HG03457 (cell line): ENCODE measurements around the gene COG8.
A peak's percentile ranks its signal among the peaks of the same experiment; 100 is the strongest.
"Not testable (repeated sequence)": the region's sequence is repeated elsewhere in the genome, so short reads cannot be mapped to it uniquely, and the experiment has no call there.

Experiments
- ATAC-seq: cut with Tn5 transposase; IDR thresholded peaks from one replicate; pipeline ENCODE4 v1.9.1; 2021; ENCODE audit warnings: moderate number of reproducible peaks; ENCODE audit not compliant: unreplicated experiment

The COG8 gene

DNA sequence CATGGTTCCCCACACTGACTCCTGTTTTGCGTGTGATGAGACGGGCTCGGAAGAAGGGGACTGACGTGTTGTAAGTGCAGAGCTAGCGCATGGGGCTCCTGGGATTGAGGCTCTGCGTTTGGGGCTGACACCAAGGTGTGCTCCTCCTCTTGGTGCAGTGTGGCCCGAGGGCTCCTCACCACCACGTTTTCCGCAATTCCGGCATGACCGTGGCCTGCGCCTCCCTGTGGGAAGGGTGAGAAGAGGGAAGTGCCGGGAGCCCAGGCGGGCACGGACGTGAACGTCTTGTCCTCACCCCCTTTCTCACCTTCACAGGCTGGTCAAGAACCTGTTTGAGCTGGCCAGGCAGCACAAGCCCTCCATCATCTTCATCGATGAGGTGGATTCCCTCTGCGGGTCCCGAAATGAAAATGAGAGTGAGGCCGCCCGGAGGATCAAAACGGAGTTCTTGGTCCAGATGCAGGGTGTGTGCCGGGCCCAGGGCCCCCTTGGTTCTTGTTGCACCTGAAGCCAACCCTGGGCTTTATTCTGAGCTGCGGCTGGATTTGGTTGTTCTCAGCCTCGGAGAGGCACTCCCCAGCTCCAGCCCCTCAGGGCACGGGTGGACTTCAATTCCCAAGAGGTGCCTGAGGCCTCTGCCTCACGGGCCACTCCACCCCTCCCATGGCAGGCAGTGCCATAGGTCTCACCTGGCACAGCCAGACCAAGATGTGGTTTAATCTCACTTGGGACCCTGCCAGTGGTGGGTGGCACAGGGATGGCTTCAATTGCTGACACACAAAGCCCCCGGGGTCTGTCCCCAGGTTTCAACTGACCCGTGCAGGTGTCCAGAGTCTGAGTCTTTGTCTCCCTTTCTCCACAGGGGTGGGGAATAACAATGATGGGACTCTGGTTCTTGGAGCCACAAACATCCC is 19.3 kb downstream of the COG8 start:
- no peak for ATAC-seq

DNA sequence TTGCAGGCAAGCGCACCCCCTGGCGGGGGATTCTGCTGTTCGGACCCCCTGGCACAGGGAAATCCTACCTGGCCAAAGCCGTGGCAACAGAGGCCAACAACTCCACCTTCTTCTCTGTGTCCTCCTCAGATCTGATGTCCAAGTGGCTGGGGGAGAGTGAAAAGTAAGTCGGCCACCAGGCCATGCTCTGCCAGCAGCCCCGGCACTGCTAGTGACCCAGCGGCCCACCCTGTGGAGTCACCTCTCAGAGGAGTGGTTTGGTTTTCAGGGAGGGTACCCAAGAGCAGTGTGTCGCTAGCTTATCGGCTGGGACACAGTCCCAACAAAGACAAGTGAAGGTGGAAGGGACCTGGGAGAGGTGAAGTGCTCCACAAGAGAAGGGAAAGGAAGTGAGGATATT is 20.0 kb downstream of the COG8 start:
- ATAC-seq, result no peak

DNA sequence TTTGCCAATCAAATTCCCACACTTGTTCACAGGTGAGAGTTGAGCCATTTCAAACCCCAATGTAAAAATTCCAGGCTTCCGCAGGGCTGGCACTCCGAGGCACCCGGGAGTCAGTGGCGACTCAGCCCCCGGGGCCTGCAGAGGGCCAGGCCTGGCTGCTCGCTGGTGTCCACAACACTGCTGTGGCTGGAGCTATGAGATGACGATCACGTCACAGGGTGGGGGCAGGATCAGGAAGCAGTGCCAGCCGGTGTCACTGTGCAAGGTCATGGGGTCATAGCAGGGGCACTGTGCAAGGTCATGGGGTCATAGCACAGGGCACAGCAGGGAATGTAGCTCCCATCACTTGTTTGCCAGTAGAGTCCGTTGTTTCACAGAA is 20.5 kb downstream of the COG8 start:
- no peak for ATAC-seq

DNA sequence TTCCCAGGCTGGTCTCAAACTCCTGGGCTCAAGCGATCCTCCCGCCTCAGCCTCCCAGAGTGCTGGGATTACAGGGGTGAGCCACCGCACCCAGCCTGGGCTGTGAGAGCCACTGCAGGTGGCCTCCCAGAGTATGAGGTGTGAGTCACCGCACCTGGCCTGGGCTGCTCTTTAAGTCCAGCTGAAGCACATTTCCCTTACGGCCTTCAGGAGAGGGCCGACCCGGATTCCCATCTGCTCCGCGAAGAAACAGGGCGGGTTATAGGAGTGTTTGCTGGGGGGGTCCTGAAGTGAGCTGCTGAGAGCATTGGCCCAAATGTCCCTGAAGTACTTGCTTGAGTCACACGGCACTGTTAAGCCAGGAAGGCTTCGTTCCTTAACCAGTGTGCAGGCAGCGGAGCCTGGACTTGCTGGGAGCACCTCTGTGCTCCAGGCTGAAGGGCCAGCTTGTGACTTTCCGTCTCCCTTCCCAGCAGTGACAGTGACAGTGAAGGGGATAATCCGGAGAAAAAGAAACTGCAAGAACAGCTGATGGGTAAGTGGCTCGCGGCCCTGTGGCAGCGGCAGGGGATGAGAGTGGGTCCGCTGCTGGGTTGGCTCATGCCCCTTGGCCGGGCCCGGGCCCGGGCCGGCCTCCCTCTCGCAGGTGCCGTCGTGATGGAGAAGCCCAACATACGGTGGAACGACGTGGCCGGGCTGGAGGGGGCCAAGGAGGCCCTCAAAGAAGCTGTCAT is 21.0 kb downstream of the COG8 start:
- ATAC-seq, result no peak

DNA sequence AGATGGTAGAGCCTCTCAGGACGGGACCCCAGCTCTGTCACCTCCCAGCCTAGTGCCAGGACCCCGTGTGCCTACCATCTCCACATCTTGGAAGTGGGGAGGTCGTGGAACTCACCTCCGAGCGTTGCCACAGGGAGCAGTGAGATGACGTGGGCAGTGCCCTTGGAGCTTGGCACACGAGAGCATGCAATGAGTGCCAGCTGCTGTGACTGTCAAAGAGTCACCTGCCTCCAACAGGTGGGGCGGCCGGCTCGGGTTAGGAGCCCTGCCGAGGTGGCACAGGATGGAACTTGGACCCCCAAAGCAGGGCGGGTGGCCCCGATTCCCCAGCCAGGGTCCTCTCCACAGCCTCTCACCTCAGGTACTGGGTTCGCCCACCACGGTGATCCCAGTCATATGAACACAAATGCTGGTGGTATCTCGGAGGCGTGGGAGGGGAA is 22.7 kb downstream of the COG8 start:
- ATAC-seq, result no peak

DNA sequence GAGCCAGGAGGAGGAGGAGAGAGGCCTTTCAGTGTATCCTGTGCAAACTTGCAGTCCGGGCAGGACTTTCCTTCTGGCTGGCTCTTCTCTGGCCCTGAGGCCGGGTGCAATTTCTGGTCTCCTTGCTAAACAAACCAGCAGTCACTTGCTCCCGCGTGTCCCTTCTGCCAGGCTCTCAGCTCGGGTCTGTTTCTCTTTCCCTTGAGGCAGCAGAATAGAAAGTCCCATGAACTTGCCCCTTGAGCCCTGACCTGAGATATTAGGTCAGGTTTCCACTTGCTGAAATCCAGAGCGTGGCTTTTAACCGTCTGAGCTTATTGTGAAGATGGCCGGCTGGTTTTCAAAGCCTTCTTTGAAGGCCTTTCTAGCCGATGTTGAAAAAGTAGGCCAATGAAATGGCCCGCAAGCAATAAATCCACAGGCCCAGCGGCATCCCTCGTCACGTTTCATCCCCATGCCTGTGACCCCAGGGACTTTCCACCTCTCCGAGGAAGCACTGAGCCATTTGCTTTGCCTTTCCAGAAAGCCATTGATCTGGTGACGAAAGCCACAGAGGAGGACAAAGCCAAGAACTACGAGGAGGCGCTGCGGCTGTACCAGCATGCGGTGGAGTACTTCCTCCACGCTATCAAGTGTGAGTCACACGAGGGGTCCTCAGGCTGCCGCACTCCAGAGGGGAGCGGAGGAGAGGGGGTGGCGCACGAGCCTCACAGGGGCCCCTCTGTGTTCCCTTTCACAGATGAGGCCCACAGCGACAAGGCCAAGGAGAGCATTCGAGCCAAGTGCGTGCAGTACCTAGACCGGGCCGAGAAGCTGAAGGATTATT is 23.7 kb downstream of the COG8 start:
- no peak for ATAC-seq

DNA sequence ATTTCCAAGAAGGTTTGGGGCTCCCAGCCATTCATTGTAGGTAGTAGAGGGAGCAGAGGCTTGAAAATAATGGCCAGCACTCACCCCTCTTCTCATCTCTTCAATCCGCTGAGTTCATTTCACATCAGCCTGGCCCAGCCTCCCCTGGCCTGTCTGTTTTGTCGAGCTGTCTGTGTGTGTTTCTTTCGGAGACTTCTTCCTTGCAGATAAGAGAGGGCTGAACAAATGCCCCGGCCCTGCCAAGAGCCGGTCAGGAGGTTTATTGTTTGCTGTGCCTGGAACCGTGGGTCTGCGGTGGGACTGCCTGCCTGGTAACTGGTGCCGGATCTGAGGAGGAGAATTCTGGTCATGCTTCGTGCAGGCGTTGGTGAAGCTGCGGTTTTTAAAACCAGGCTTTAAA is 24.8 kb downstream of the COG8 start:
- ATAC-seq, result no peak

DNA sequence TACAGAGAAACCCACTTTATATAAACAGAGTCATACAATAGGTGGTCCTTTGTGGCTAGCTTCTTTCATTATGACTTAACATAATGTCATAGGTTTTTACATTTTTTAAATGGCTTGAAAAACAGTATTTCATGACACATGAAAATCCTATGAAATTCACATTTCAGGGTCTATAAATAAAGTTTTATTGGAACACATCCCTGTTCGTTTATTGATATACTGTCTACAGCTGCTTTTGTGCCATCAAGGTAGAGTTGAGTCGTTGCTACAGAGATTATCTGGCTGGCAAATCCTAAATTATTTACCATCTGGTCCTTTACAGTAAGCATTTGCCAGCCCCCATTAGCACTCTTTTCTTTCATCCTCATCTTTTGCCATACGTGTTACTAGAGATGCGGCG is 25.9 kb downstream of the COG8 start:
- no peak for ATAC-seq

DNA sequence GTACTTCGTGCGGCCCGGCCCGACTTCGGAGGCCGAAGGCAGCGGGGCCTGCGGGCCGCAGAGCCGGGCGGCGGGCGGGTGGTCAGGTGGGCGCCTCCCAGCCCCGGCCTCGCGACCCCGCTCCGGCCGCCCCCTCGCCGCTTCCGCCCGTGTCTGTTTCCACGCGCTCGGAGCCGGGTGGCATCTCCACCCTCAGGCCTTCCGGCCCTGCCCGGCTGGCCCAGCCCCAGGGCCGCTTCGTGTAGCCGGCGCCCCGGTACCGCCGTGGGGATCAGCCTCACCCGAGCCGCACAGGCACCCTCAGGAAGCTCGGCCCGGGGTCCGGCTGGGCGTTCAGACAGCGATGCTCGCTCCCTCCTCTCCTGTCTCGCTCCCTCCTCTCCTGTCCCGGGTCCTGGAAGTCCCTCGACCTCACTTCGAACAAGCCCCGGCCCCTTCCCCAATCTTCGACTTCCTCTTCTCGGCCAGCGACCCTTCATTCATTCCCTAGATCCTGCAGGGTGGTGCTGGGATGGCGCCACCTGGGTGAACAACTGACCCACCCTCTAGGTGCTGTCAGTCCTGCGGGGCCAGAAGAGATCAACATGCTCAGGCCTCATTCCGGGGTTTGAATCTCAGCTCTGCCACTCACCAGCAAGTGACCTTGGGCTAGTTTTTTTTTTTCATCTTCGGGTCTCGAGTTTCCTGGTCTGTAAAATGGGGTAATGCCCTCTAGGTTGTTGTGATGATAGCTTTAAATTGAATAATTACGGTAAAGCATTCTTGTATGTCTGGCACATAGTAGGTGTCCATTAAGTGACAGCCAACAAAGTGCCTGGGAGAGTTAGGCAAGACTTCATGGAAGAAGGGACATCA is 27.6 kb downstream of the COG8 start:
- ATAC-seq, result peak; percentile 34

DNA sequence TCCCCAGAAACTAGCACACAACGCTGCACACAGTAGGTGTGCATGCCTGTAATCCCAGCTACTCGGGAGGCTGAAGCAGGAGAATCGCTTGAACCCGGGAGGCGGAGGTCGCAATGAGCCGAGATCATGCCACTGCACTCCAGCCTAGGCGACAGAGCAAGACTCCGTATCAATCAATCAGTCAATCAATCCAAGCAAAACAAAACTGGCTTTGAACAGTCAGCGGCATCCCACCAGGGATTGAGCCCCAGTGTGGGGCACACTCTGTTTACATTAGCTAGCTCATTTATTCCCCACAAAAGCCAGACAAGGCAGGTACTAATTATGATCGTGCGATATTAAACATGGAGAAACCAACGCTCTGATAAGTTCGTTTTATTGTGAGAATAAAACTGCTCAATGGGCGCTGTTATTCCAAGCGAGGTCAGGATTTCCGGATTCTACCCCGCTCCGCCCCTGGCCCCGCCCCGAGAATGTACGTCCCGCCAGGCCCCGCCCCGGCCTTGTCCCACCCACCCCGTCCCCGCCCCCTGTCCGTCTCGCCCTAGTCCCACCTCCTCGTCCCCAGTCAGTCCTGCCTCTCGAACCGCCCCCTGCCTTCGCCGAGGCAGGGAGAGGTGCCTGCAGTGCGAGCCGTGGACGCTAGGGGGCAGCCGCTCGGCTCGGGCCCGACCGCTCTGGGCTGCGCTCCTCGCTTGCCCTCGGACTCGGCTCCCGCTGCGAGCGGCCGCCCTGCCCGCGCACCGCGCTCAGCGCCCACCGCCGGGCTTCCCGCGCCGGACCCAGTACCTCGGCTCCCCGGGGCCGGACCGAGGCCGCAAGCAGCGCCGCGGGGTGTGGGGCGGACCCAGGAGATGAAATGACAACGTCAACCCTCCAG is 28.5 kb downstream of the COG8 start, which contains the start of gene VPS4A:
Gene VPS4A, plus strand, starts transcription at position 698 of the 880 bp plus-strand sequence. Its CDS starts 162 bp downstream, at position 860.
- ATAC-seq, result peak; percentile 95

DNA sequence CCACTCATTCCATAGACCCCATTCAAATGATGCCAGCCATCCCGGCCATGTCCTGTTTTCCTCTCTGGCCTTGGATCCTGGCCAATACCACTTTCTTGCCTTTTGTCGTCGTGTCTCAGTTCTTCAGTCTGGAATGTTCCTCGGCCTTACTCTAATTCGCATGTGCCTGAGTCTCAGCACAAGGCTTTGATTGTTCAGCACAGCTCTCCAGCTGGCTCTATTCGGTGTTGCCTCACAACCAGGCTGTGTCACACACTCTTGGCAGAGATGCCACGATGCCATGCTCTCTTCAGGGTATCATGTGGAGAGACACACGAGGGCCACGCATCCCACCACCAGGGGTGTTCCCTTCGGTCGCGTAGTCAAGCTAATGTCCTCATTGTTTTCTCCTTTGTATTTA is 30.0 kb downstream of the COG8 start:
- no peak for ATAC-seq

DNA sequence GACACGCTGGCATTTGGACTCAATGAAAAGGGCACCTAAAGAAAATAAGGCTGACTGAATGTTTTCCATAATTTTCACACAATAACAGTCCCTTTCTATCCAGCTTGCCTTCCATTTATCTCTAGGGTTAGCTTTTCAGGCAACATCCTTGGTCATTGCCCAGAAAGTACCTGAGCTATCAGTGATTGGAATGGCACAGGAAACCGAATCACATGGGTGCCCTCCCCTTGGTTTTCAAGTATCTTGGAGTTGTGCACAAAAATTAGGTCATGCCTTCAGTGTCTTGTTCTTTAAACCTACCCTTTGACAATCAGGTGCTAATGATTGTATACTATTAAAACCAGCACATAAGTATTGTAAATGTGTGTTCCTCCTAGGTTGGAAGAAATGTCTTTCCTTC is 31.5 kb downstream of the COG8 start:
- no peak for ATAC-seq

DNA sequence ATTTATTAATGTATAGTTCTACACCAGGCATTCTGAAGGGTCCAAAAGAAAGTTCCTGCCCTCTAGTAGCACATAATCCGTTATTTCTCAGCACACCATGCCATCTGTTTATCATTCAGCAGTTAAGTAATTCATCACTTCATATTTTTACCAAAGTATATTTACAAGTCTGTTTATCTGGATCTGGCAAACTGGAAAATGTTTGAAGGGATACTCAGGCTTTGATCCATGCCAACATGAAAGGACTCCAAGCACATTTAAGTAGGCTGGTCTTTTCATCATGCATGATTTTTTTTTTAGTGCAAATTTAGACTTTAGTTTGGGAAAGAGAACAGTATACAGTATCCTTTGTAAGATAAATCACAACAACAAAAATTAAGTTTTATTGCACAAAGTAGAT is 32.3 kb downstream of the COG8 start:
- ATAC-seq, result no peak

DNA sequence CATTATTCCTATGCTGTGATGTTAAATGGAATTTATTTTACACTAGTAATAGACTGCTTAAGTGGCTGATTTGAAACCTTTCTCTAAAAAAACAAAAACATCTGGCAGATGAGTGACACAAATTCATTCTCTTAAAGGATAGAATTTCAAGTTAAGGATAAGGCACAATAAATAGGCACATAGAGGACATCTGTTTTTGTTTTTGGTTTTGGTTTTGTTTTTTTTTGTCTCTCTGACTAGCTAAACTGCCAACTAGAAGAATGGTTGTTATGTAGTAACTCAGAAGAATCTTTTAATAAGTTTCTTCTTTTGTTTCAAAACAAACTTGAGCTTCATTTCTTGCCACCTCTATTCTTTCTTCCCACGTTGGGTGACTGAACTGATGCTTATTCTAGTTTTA is 33.3 kb downstream of the COG8 start:
- no peak for ATAC-seq

DNA sequence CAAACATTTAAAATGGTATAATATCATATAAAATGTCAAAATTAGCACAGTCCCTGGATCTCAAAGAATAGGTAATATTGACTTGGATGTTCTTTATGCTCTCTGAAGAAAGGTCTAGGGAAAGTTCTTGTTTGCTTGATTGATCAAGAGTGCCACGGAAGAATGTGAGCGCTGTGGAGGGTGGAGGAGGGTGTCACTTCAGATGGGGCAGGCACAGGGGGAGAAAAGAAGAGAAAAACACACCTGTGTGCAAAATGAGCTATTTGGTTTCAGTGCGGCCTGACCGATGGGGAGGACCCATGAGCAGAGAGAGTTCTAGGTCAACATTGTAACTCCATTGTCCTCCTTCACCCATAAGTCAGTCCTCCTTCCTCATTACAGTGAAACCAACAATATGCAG is 37.1 kb downstream of the COG8 start:
- ATAC-seq, result no peak

DNA sequence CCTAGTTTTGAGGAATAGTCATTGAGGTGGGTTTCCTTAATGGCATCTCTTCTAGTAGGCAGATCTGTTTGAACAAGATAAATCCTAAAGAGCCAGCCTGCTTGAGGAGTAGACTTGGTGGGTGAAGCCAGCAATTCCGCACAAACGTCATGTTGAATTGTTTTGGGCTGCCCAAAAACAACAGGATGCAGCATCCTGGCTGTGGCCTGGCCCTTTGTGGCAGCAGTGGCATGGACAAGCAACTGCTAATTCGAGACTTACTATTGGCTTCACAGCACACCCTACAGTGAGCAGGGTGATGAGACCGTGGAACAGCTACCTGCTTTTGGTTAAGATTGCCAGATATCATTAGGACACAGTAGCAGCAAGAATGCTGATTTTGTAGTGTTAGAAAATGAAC is 37.5 kb downstream of the COG8 start:
- ATAC-seq, result no peak

DNA sequence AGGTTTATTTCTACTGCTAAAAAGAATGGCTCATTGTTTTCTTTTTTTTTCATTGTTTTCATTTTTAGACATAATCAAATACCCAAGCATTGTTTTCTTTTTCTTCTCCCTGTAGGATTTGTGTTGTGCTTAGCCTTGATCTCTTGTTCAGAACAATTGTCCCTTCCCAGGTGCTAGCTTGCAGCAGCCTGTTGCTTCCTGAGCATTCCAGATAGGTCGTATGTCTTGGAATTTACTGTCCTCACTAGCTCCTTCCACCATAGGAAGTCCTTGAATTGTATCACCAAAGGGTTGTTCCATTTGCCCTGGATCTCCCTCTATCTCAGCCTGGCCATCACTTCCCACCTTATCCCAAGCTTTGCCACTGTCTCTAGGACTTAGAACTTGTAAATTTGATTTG is 38.2 kb downstream of the COG8 start:
- no peak for ATAC-seq

DNA sequence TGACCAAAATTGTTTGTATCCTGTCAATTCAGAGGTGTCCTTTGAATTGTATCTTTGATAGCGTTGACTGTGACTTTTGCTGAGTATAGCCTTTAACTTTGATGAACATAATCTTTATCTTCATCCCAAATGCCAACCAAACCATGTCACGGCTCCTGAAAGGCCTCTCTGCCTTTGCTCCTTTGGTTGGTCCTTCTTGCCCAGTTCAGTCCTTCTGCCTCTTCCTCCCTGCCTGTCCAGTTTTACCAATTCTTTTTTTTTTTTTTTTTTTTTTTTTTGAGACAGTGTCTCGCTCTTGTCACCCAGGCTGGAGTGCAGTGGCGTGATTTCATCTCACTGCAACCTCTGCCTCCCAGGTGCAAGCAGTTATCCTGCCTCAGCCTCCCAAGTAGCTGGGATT is 41.1 kb downstream of the COG8 start:
- no peak for ATAC-seq

DNA sequence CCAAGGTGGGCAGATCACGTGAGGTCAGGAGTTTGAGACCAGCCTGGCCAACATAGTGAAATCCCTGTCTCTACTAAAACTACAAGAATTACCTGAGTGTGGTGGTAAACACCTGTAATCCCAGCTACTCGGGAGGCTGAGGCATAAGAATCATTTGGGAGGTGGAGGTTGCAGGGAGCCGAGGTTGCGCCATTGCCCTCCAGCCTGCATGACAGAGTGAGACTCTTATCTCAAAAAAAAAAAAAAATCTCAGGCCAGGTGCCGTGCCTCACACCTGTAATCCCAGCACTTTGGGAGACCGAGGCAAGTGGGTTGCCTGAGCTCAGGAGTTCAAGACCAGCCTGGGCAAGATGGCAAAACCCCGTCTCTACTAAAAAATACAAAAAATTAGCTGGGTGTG is 42.6 kb downstream of the COG8 start:
- not testable (repeated sequence) for ATAC-seq
